ENCODE results near the gene TMEM184A. TPM values are rescaled to one million over a fixed set of nuclear protein-coding genes. Genes with fewer than 3 reads are reported as not detected.

Gene TMEM184A
- total and polyA plus RNA-seq, 8 donors, result 3.8 to 99.4 (median 17.2) TPM

DNA sequence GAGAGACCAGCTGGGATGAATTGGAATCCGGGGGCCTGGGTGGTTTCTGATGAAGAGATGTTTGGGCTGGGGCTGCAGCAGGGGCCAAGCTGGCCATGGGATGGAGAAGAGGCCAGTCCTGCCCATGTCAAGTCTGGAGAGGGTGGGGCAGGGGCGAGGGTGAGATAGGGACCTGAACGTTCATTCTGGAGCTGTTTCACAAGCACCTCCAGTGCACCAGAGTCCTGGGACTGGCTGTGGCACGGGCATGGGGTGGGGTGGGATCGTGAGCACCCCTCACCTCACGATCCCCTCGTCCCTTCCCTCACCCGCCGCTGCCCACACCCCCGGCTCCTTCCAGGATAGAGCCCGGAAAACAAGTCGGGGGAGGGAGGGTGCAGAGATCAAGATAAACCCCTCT lies 39.6 kb upstream of the TMEM184A start:
- 60 to 73% (median 66%) methylated on average over 8 to 12 of the region's 12 CpGs for WGBS, 5 donors

DNA sequence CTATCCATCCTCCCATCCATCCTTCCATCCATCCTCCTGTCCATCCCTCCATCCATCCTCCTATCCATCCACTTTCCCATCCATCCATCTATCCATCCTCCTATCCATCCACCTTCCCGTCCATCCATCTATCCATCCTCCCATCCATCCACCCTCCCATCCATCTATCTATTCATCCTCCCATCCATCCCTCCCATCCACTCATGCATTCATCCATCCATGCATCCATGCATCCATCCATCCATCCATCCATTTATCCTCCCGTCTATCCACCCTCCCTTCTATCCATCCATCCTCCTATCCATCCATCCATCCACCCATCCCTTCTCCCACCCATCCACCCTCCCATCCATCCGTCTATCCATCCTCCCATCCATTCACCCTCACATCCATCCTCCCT lies 39.0 kb upstream of the TMEM184A start:
- DNase-seq, result no peak
- Histone ChIP-seq H3K4me1 (peaks cover 0 to 6% (median 0%) of the 10 kb centered on the region in 4 donors), H3K27ac (no peak overlapping the region), H3K4me3 (no peak overlapping the region), H3K36me3 (no peaks in the 10 kb centered on the region), H3K9me3 (no peaks in the 10 kb centered on the region), H3K27me3 (peaks cover 0 to 100% (median 51%) of the 10 kb centered on the region in 3 donors)
- TF ChIP-seq POLR2AphosphoS5 (IDR thresholded peaks at IDR 0.05) (no peak), POLR2A (IDR thresholded peaks at IDR 0.05) (no peak), EP300 (IDR thresholded peaks at IDR 0.05) (no peak)
- TF ChIP-seq, protein P1, sequence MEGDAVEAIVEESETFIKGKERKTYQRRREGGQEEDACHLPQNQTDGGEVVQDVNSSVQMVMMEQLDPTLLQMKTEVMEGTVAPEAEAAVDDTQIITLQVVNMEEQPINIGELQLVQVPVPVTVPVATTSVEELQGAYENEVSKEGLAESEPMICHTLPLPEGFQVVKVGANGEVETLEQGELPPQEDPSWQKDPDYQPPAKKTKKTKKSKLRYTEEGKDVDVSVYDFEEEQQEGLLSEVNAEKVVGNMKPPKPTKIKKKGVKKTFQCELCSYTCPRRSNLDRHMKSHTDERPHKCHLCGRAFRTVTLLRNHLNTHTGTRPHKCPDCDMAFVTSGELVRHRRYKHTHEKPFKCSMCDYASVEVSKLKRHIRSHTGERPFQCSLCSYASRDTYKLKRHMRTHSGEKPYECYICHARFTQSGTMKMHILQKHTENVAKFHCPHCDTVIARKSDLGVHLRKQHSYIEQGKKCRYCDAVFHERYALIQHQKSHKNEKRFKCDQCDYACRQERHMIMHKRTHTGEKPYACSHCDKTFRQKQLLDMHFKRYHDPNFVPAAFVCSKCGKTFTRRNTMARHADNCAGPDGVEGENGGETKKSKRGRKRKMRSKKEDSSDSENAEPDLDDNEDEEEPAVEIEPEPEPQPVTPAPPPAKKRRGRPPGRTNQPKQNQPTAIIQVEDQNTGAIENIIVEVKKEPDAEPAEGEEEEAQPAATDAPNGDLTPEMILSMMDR (IDR thresholded peaks at IDR 0.05), result no peak
- 78 to 88% (median 87%) methylated on average over 3 of the region's 3 CpGs for WGBS, 5 donors
- intact Hi-C loops (cut with DNase I; ENCODE audit: low total_unique reads), result no loop called here

More for the DNA sequence above, 39.6 kb upstream of the TMEM184A start:
- H3K36me3 ChIP-seq, result no peaks in the 10 kb centered on the region
- H3K9me3 ChIP-seq, result no peaks in the 10 kb centered on the region
- peaks cover 0 to 95% (median 49%) of the 10 kb centered on the region in 3 donors for H3K27me3 ChIP-seq
- H3K27ac ChIP-seq, result no peak overlapping the region
- no peak for DNase-seq
- H3K4me3 ChIP-seq, result no peak overlapping the region
- intact Hi-C loops (cut with DNase I; ENCODE audit: low total_unique reads), result no loop called here
- H3K4me1 ChIP-seq, result peaks cover 0 to 6% (median 0%) of the 10 kb centered on the region in 4 donors
- TF ChIP-seq POLR2AphosphoS5 (IDR thresholded peaks at IDR 0.05) (no peak), EP300 (IDR thresholded peaks at IDR 0.05) (no peak), POLR2A (IDR thresholded peaks at IDR 0.05) (no peak)
- TF ChIP-seq, protein P1 (IDR thresholded peaks at IDR 0.05), result no peak

DNA sequence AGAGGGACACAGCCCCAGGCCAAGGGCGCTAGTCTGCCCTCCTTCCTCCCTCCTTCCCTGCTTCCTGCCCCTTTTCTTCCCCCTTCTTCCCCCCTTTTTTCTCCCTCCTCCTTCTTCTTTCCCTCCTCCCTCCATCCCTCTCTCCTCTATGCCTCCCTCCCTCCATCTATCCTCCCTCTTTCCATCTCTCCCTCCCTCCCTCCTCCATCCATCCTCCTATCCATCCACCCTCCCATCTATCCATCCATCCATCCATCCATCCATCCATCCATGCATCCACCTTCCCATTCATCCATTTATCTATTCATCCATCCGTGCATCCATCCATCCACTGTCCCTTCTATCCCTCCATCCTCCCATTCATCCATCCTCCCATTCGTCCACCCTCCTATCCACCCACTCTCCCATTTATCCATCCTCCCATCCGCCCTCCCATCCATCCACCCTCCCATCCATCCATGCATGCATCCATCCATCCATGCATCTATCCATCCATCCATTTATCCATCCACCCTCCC lies 38.0 kb upstream of the TMEM184A start:
- no peak overlapping the region for H3K4me3 ChIP-seq
- H3K4me1 ChIP-seq, result peaks cover 0 to 6% (median 0%) of the 10 kb centered on the region in 4 donors
- TF ChIP-seq POLR2AphosphoS5 (IDR thresholded peaks at IDR 0.05) (no peak), POLR2A (IDR thresholded peaks at IDR 0.05) (no peak), EP300 (IDR thresholded peaks at IDR 0.05) (no peak)
- TF ChIP-seq, protein P1 (IDR thresholded peaks at IDR 0.05), result no peak
- peaks cover 0 to 98% (median 51%) of the 10 kb centered on the region in 3 donors for H3K27me3 ChIP-seq
- intact Hi-C loops (cut with DNase I; ENCODE audit: low total_unique reads), result no loop called here
- no peak for DNase-seq
- no peaks in the 10 kb centered on the region for H3K36me3 ChIP-seq
- 73 to 81% (median 77%) methylated on average over 4 of the region's 4 CpGs for WGBS, 5 donors
- H3K9me3 ChIP-seq, result peaks cover 0 to 7% (median 6%) of the 10 kb centered on the region in 4 donors
- no peak overlapping the region for H3K27ac ChIP-seq

DNA sequence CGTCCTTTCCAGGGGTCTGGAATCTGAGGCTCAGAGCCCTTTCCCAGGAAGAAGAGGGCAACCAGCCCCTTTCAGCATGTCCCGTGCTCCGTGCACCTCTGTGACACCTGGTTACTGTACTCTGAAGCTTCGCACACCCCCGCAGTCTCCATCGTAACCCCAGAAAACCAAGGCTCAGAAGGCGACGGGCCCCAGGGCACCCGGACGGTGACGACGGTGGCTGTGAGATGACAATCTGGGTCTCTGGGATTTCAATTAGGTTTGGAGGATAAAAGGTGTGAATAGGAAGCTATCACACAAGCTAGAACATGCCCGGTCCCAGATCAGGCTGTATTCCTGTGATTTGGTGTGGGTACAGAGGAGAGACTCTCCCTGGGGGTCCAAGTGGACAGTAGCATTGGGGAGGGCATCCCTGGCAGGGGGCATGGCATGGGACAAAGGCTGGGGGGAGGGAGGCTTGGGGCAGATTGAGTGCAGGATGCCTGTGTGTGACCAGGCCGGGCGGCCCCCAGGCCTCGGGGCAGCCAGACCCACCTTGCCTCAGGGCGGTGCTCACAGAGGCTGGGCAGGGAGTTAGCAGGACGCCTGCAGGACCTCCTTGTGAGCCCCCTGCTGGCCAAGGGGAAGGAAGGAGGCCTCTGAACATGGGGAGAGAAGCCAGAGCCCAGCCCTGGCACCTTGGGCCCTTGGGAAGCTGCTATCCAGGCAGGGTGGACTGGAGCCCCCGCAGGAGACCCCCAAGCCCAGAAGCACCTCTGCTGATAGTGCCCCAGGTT lies 37.3 kb upstream of the TMEM184A start:
- H3K27me3 ChIP-seq, result peaks cover 0 to 98% (median 57%) of the 10 kb centered on the region in 3 donors
- no peak overlapping the region for H3K27ac ChIP-seq
- 60 to 65% (median 61%) methylated on average over 18 to 19 of the region's 19 CpGs for WGBS, 5 donors
- H3K4me1 ChIP-seq, result peaks cover 0 to 6% (median 0%) of the 10 kb centered on the region in 4 donors
- no peak overlapping the region for H3K4me3 ChIP-seq
- TF ChIP-seq POLR2AphosphoS5 (IDR thresholded peaks at IDR 0.05), result no peak
- no peak for TF ChIP-seq POLR2A (IDR thresholded peaks at IDR 0.05)
- TF ChIP-seq, protein P1 (IDR thresholded peaks at IDR 0.05), result peak in 2 of 7 experiments; percentile 9 to 13
- H3K36me3 ChIP-seq, result no peaks in the 10 kb centered on the region
- H3K9me3 ChIP-seq, result peaks cover 0 to 12% (median 12%) of the 10 kb centered on the region in 4 donors
- no peak for DNase-seq
- intact Hi-C loops (cut with DNase I; ENCODE audit: low total_unique reads), result no loop called here
